ENCODE measurements around the gene C2orf76.

GRCh38 chr2:119337749-119338148, 28.9 kb downstream of the C2orf76 start:
- TF ChIP-seq POLR2A (IDR thresholded peaks at IDR 0.05) = no peak
- TF ChIP-seq CTCF (IDR thresholded peaks at IDR 0.05) = no peak

All from uterus (tissue), 2 donors.